K562 (cell line): ENCODE data around the gene PRDM15. TPM values are rescaled to one million over a fixed set of nuclear protein-coding genes. Genes with fewer than 3 reads are reported as not detected.

Experiments used
- ATAC-seq: fragments of 200-7000 bp; cut with Tn5 transposase; 3 replicates; pipeline ENCODE4 v1.9.1; 2020; ENCODE audit warnings: moderate library complexity
- BruUV-seq: library from RNA; stranded (reverse); fragments of 400-500 nt; replicated peaks from 2 replicates; lab custom pipeline; 2021; lab: Mats Ljungman, UMichigan
- CTCF ChIA-PET: fragments of 300-600 bp; formaldehyde crosslinking; extraction: SDS; loops from one replicate; lab custom pipeline; 2021; ENCODE audit warnings: low intra/inter-chr PET ratio; lab: Yijun Ruan, JAX
- POLR2A ChIA-PET: fragments of 300-600, 350-650 bp; sonication (Branson Sonifier 250); formaldehyde crosslinking; extraction: SDS; loops from one replicate; lab custom pipeline; 2021; ENCODE audit warnings: antibody characterized with exemption, inconsistent platforms; lab: Yijun Ruan, JAX
- DNase-seq, 4 experiments: peaks; one replicate each; pipeline versions ENCODE4 v3.0.0 to v3.0.0-alpha.2; 2011 to 2018; ENCODE audit warnings: low spot score in 3 of 4, mixed read lengths in 3 of 4; ENCODE audit errors: extremely low read depth in 1 of 4
- FAIRE-seq: peaks from 2 replicates; lab custom pipeline; 2011; peaks lifted over from hg19 to GRCh38; lab: Jason Lieb, UNC
- H2AFZ ChIP-seq: 2 replicates; pipeline ENCODE4 v1.6.0; 2011; ENCODE audit warnings: low read depth, low read length, control low read depth, inconsistent platforms
- H3K27ac ChIP-seq: fragments of 200-600 bp; 3 replicates; pipeline ENCODE4 v1.8.0; 2011; ENCODE audit warnings: low read depth, mild to moderate bottlenecking, control low read depth, inconsistent platforms, low read length, moderate library complexity, mixed read lengths; ENCODE audit errors: extremely low read depth
- H3K27me3 ChIP-seq, 2 experiments: fragments of 300-600 bp in 1 of 2; 2 replicates in 1 of 2; 3 replicates in 1 of 2; pipeline versions ENCODE4 v1.6.0 to v1.8.0; 2011; ENCODE audit warnings: inconsistent platforms in 2 of 2, low read length in 2 of 2, mild to moderate bottlenecking in 1 of 2, mixed read lengths in 1 of 2, moderate library complexity in 1 of 2; ENCODE audit not compliant: control insufficient read depth in 2 of 2, insufficient read depth in 2 of 2
- H3K36me3 ChIP-seq: fragments of 300-600 bp; 3 replicates; pipeline ENCODE4 v1.8.0; 2011; ENCODE audit warnings: mild to moderate bottlenecking, low read length, inconsistent platforms; ENCODE audit not compliant: control insufficient read depth, insufficient read depth
- H3K4me1 ChIP-seq, 2 experiments: fragments of 200-600 bp in 1 of 2; replicated peaks in 1 of 2; 2 replicates in 1 of 2; 3 replicates in 1 of 2; pipeline versions ENCODE4 v1.5.1 to v1.8.0; 2011; ENCODE audit warnings: inconsistent platforms in 2 of 2, low read length in 2 of 2, mild to moderate bottlenecking in 1 of 2, mixed read lengths in 1 of 2, moderate library complexity in 1 of 2; ENCODE audit not compliant: control insufficient read depth in 2 of 2, insufficient read depth in 2 of 2
- H3K4me2 ChIP-seq: 2 replicates; pipeline ENCODE4 v1.6.1; 2011; ENCODE audit warnings: low read length, control low read depth, inconsistent platforms, mixed read lengths; ENCODE audit not compliant: insufficient read depth
- H3K4me3 ChIP-seq: fragments of 200-600 bp; sonication (generic), shearing (Covaris generic); 2 replicates; pipeline ENCODE4 v1.5.1; 2016; ENCODE audit warnings: control low read depth, inconsistent platforms
- H3K79me2 ChIP-seq: fragments of 200-600 bp; 3 replicates; pipeline ENCODE4 v1.8.0; 2011; ENCODE audit warnings: low read length, inconsistent platforms; ENCODE audit not compliant: control insufficient read depth, insufficient read depth
- H3K9ac ChIP-seq, 2 experiments: 2 replicates each; pipeline versions ENCODE4 v1.6.0 to v1.6.1; 2011; ENCODE audit warnings: low read depth in 2 of 2, low read length in 2 of 2, control low read depth in 1 of 2, inconsistent platforms in 1 of 2, mild to moderate bottlenecking in 1 of 2, mixed read lengths in 1 of 2; ENCODE audit not compliant: insufficient read depth in 1 of 2
- H3K9me1 ChIP-seq: one replicate; pipeline ENCODE4 v1.6.0; 2011; ENCODE audit warnings: inconsistent platforms, mild to moderate bottlenecking, low read length, moderate library complexity; ENCODE audit not compliant: control insufficient read depth, insufficient read depth
- H3K9me3 ChIP-seq: replicated peaks from 2 replicates; pipeline ENCODE4 v1.5.1; 2011; ENCODE audit warnings: low read depth, low read length, inconsistent platforms; ENCODE audit not compliant: control insufficient read depth, insufficient read depth
- H4K20me1 ChIP-seq: replicated peaks from 2 replicates; pipeline ENCODE4 v1.6.1; 2011; ENCODE audit warnings: low read length, inconsistent platforms, mixed read lengths; ENCODE audit not compliant: control insufficient read depth, insufficient read depth
- DNMT1 ChIP-seq: fragments of 450-650 bp; IDR thresholded peaks from 2 replicates; pipeline ENCODE4 v1.6.1; 2016; ENCODE audit warnings: antibody characterized with exemption, mild to moderate bottlenecking
- L3MBTL2 ChIP-seq: fragments of 450-650 bp; IDR thresholded peaks from 2 replicates; pipeline ENCODE4 v1.6.1; 2016; ENCODE audit warnings: mild to moderate bottlenecking, moderate library complexity
- MYNN ChIP-seq, 2 experiments: sonication (generic); formaldehyde crosslinking in 1 of 2; IDR thresholded peaks; 2 replicates each; pipeline versions ENCODE4 v1.5.0 to v1.6.1; 2016 to 2020; ENCODE audit warnings: antibody characterized with exemption in 1 of 2, missing genetic modification reagents in 1 of 2
- PHF20 ChIP-seq: fragments of 450-650 bp; IDR thresholded peaks from 2 replicates; pipeline ENCODE4 v1.6.1; 2018; ENCODE audit not compliant: partially characterized antibody
- PHTF2 ChIP-seq: fragments of 250-450 bp; sonication (Bioruptor Pico); IDR thresholded peaks from 2 replicates; pipeline ENCODE4 v1.5.0; 2021; ENCODE audit warnings: mild to moderate bottlenecking
- SMARCA4 ChIP-seq: fragments of 450-650 bp; IDR thresholded peaks from 2 replicates; pipeline ENCODE4 v1.6.1; 2016
- ZBTB40 ChIP-seq, 2 experiments: fragments of 450-650 bp in 1 of 2; sonication (generic) in 1 of 2; formaldehyde crosslinking in 1 of 2; IDR thresholded peaks; 2 replicates each; pipeline versions ENCODE4 v1.7.1 to v1.9.0; 2016 to 2022; ENCODE audit warnings: inconsistent platforms in 1 of 2, mild to moderate bottlenecking in 1 of 2, missing genetic modification reagents in 1 of 2
- ZEB2 ChIP-seq: fragments of 450-650 bp; IDR thresholded peaks from 2 replicates; pipeline ENCODE4 v1.6.1; 2016
- ZNF280A ChIP-seq: fragments of 450-650 bp; IDR thresholded peaks from 2 replicates; pipeline ENCODE4 v1.6.1; 2018; ENCODE audit warnings: mild to moderate bottlenecking, low read depth; ENCODE audit not compliant: partially characterized antibody
- ZNF395 ChIP-seq: fragments of 200-800 bp; sonication (Bioruptor generic); IDR thresholded peaks from 2 replicates; pipeline ENCODE4 v1.6.1; 2017; ENCODE audit warnings: missing genetic modification characterization, missing compliant biosample characterization
- whole genome bisulfite sequencing: fragments of 100-300 bp; shearing (Covaris generic); methylation state at CpG from one replicate; pipeline ENCODE4 v1.1.6; 2016; ENCODE audit warnings: low coverage, mixed read lengths; ENCODE audit not compliant: insufficient coverage; ENCODE audit errors: missing lambda C conversion rate; 5-methylcytosine and 5-hydroxymethylcytosine counted together
- in situ Hi-C: fragments of 300-500 bp; cut with MboI; formaldehyde crosslinking; loops from 4 replicates; pipeline ENCODE4 v1.15.0; 2018; ENCODE audit warnings: inconsistent platforms, mixed read lengths
- intact Hi-C: fragments of 100-400 bp; cut with micrococcal nuclease; formaldehyde crosslinking; loops from 2 replicates; pipeline ENCODE4 v1.14.2; 2022
- polyA plus RNA-seq, 8 experiments: library from polyadenylated mRNA; depleted of rRNA in 4 of 8; stranded (reverse) in 5 of 8; unstranded in 3 of 8; fragments of >200 nt; fragmentation: Nextera tagmentation in 2 of 8; fragmentation: Illumina TruSeq in 1 of 8; extraction: Ambion mirVana in 2 of 8; extraction: Trizol in 1 of 8; gene quantifications; 2 replicates each; pipeline versions ENCODE4 v1.2.1 to v1.2.3, GENCODE V29; 2011 to 2014; ENCODE audit warnings: inconsistent platforms in 1 of 8, missing spikeins in 1 of 8
- total RNA-seq, 7 experiments: library from RNA; depleted of rRNA in 6 of 7; stranded (reverse); fragments of >200 nt in 6 of 7; fragmentation: Illumina TruSeq in 2 of 7; extraction: Trizol in 2 of 7; gene quantifications; 2 replicates each; pipeline versions ENCODE4 v1.2.1 to v1.2.3, GENCODE V29; 2011 to 2021; ENCODE audit warnings: low replicate concordance in 1 of 7

PRDM15 gene
- total and polyA plus RNA-seq, 9 of the 15 experiments (the other 6 are each of a cell fraction or from before 2014, with no cell fraction given) = 0.93 to 9.2 (median 6.2) TPM

GRCh38 chr21:41892726-41893125 is 13.6 kb upstream of the PRDM15 start:
- intact Hi-C loops = no loop called here
- TF ChIP-seq ZNF395 (CRISPR knock-in tag) = no peak
- no peak for TF ChIP-seq L3MBTL2
- no peak for TF ChIP-seq PHF20
- TF ChIP-seq ZEB2 = no peak
- no peak for TF ChIP-seq MYNN (IDR thresholded peaks at IDR 0.05)
- no peak for TF ChIP-seq MYNN (CRISPR knock-in tag; IDR thresholded peaks at IDR 0.05)
- TF ChIP-seq PHTF2 (CRISPR knock-in tag) = no peak
- TF ChIP-seq ZNF280A = no peak
- TF ChIP-seq ZBTB40 (IDR thresholded peaks at IDR 0.05) = no peak
- no peak for TF ChIP-seq ZBTB40 (CRISPR knock-in tag; IDR thresholded peaks at IDR 0.05)
- TF ChIP-seq DNMT1 = no peak
- TF ChIP-seq SMARCA4 = no peak
- TF ChIP-seq, all 486 proteins: peak for 0
- no peak overlapping the region for H2AFZ ChIP-seq
- in situ Hi-C loops = no loop called here
- no peaks in the 10 kb centered on the region for H3K27me3 ChIP-seq
- WGBS = 87% methylated on average over 13 of the region's 16 CpGs
- ATAC-seq (no peak), DNase-seq (no peak), FAIRE-seq (no peak)
- ChIA-PET POLR2A (interaction anchor here (2.1 kb wide), 1 partner anchor 13 kb away, joined by 8 read pairs; the partner anchor contains the start of gene PRDM15), CTCF (no interaction called here)
- no peak overlapping the region for H3K4me3 ChIP-seq
- H3K4me2 ChIP-seq = no peak overlapping the region
- no peak overlapping the region; a peak in 1 of 4 replicates for H3K9ac ChIP-seq
- peaks cover 19 to 24% of the 10 kb centered on the region in 2 experiments for H3K4me1 ChIP-seq
- BruUV-seq = no TSS peak
- peaks cover 13% of the 10 kb centered on the region; the same call in 2 of the 3 replicates for H3K36me3 ChIP-seq
- no peaks in the 10 kb centered on the region; the same call in 1 of the 2 replicates for H4K20me1 ChIP-seq
- H3K9me1 ChIP-seq = no peaks in the 10 kb centered on the region
- H3K9me3 ChIP-seq = no peaks in the 10 kb centered on the region
- no peak overlapping the region for H3K27ac ChIP-seq
- no peaks in the 10 kb centered on the region for H3K79me2 ChIP-seq
